GM23248 (cell line): ENCODE measurements around the gene ZSCAN25.

Source experiments
- EZH2 ChIP-seq: fragments of 200-600 bp; sonication (generic); IDR thresholded peaks from 2 replicates; pipeline ENCODE4 v1.6.1; 2018; ENCODE audit warnings: antibody characterized with exemption, mild to moderate bottlenecking; ENCODE audit not compliant: insufficient read depth, poor library complexity, severe bottlenecking
- EZH2phosphoT487 ChIP-seq: fragments of 200-600 bp; sonication (generic); IDR thresholded peaks from 2 replicates; pipeline ENCODE4 v1.6.1; 2018; ENCODE audit warnings: antibody characterized with exemption, moderate library complexity, mild to moderate bottlenecking, low read depth; ENCODE audit not compliant: insufficient read depth

DNA sequence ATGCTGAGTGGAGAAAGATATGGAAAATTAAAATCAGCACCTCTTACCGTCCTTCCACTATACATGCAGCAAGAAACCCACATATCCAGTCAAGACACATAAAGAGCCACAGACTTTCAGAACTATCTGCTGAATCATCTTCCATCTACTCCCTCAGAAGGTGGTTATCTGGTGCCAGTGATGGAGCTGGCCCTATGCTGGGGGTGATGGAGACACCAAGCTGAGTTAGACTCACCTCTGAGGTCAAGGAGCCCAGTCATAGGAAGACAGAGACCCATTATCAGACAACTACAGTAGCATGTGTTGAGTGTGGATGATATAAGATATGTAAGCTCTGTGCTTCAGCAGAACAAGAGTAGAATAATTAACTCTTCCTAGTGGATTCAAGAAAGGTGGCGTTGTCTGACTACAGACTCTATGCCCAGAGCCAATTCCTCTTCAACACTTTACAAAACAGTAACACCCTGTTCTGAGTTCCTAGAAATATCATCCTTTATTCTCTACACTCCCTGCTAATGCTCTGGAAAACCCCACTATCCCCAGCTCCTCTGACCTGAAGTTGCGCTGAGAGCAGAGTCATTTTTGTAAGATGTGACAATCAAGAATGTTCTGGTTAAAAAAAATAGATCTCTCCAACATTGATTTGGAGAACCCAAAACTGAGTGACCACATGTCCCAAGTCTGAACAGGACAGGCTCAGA, 48.7 kb downstream of the ZSCAN25 start:
- TF ChIP-seq EZH2, result no peak
- TF ChIP-seq EZH2phosphoT487, result no peak
